HG02870 (cell line): Measurements from ENCODE around the gene MRPL16.

ENCODE experiments used
- ATAC-seq: cut with Tn5 transposase; IDR thresholded peaks from one replicate; pipeline ENCODE4 v1.9.1; 2021; ENCODE audit warnings: mild to moderate bottlenecking, moderate library complexity; ENCODE audit not compliant: unreplicated experiment

The MRPL16 gene

DNA sequence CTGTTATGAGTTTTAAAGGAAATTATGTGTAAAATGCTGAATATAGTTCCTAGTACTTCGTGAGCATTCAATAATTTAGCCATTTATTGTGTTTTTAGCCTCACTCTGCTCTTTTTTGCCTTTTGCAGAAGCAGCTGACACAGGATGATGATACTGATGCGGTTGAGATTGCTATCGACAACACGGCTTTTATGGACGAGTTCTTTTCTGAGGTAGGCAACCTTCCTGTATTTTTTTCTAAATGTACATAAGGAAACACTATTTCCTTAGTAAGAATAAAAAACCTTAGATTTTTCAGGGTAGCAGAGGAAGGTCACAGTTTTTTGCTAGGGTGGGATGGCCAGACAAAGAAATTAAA lies 37.5 kb downstream of the MRPL16 start:
- ATAC-seq: no peak

- ATAC-seq: no peak
Measured at GRCh38 chr11:59771605-59772004, 39.0 kb downstream of the MRPL16 start.

DNA sequence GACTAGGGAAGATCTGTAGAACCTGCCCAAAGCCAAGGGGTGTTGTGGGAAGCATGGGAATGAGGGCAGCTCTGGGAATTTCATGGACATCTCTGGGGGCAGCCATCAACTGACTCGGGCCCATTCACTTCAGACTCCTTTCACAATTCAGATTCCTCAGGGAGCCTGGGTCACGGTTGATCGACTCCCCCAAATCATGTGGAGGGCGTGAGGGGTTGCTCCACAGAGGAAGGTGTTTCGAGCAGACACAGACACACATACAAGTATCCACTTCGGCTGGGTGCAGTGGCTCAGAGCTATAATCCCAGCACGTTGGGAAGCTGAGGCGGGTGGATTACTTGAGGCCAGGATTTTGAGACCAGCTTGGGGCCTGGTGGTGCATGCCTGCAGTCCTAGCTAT lies 39.7 kb downstream of the MRPL16 start:
- ATAC-seq: no peak

GRCh38 chr11:59770319-59770718 lies 40.3 kb downstream of the MRPL16 start:
- ATAC-seq: no peak

GRCh38 chr11:59769828-59770227 lies 40.8 kb downstream of the MRPL16 start:
- no peak for ATAC-seq

DNA sequence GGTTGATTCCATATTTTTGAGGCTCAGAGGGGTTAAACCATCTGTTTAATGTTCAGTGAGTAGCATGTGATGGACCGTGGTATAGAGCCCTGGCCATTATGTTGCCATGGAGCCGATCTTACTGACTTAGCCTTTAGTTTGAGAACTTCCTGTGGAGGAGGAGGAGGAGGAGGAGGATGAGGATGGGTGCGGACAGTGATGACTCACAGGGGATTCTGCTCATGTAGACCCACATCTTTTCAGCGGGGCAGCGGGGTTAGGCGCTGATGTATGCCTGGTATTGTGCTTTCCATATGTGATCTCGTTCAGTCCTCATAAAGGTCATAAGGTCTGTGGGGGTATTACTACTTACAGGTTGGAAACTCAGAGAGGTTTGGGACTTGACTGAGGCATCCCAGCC lies 41.5 kb downstream of the MRPL16 start:
- ATAC-seq: no peak

- ATAC-seq: no peak
Measured at GRCh38 chr11:59767225-59767611, 43.4 kb downstream of the MRPL16 start.

DNA sequence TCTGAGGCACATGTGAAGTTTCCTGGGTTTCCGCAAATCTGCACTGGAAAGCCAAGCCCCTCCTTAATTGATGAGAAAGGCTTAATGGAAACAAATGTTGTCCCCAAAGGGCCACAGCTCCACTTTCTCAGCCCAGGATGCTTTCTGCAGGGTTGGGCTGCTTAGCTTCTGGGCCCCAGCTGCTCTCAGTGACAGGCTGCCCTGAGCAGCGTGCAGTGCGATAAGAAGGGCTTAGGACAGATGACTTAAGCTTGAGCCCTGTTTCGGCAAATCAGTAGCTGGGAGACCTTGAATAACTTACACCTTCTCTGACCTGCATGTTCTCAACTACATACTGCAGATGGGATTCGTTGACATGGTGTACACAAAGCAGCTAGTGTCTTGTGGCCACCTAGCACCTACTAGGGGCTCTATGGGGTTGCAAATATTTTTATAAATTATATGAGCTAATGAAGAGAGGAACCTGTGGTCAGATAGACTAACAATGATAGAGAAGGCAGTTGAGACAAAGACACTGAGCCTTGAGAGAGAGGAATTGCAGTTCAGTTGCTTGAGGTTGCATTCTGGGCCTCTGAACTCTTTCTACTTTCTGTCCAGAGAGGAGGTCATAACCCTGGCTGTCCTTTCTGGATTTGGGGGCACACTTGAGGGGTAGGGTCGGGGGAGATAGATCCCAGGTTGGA lies 43.9 kb downstream of the MRPL16 start:
- ATAC-seq: no peak

DNA sequence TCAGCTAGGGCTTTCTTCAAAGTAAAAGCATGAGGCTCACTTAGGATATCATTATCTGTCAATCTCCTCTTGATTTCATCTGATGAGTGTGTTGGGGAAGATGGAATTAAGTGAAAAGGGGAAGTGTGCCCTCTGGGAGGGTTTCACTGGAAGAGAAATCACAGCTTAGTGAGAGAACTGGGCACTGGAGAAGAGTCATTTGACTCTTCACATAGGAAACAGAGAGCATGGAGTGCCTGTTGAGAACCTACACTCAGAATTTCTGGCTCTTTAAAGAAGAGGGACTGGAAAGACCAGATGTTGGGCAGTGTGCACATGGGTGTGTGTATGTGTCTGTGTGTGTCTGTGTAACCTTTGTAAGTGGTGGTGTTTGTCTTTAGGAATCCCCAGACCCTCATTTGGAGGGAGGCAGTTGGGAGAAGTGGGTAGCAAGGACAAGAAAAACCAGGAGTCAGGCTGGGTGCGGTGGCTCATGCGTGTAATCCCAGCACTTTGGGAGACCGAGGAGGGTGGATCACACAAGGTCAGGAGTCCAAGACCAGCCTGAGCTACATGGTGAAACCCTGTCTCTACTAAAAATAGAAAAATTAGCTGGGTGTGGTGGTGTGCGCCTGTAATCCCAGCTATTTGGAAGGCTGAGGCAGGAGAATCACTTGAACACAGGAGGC lies 45.4 kb downstream of the MRPL16 start:
- ATAC-seq: no peak

DNA sequence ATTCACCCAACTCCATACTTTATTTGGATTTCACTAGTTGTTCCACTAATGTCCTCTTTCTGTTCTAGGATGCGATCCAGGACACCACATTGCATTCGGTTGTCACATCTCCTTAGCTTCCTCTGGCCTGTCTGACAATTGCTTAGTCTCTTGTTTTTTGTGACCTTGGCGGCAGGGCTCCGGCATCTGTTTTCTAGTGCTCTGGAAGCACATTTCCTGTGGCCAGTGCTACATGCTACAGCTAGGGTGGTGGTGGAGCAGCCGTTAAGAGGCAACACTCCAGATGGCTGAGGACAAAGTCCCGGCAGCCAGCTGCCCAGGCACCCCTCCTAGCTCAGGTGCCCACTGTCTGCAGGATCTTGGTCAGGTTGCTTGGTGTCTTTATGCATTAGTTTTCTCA lies 48.6 kb downstream of the MRPL16 start:
- no peak for ATAC-seq

DNA sequence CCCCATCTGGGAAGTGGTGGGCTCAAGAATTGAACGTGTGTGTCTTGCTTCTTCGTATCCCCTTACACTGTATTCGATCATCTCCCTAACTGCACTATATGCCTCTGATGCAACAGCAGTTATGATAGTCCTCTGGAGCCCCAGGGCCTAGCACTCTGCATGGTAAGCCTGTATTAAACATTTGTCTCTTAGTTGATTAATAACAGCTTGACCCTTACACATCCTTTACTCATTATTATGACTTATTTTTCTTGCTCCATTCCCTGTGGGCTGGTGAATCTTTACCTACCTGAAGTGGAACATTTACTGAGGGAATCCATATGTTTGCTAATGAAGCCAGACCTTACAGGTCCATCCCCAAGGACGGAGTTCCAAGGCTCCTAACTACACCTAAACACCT lies 49.8 kb downstream of the MRPL16 start:
- no peak for ATAC-seq

GRCh38 chr11:59759900-59760299 lies 50.7 kb downstream of the MRPL16 start:
- ATAC-seq: no peak

GRCh38 chr11:59758401-59759037 lies 52.1 kb downstream of the MRPL16 start:
- no peak for ATAC-seq

DNA sequence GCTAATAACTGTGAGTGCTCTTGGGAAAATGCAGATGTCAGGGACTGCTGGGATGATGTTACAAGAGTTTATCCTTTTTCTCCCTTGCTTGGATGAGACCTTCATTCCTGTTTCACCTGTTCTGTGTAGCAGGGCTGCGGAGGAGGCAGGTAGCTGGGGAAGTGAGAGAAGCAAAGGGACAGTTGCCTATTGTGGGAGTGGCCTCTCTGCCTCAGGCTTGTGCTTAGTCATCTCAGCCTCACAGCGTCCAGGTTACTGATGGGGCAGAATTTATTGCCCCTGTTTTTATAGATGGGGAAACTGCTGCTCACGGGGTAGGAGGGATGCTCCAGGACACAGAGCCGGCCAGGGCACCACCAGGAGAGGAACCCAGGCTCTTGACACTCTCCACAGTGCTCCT lies 53.7 kb downstream of the MRPL16 start:
- peak; percentile 33 for ATAC-seq

DNA sequence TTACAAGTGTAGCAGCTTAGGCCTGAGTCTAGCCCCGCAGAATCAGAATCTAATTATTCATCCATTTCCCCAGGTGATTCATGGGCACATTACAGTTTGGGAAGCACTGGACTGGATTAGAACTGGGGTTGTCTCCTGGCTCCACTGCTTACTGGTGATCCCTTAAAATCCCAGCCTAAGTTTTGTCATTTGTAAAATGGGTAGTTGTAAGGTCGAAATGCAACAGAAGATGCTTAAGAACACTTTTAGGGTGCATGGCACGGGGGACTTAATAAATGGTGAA lies 54.1 kb downstream of the MRPL16 start:
- no peak for ATAC-seq
